HG03520 (cell line): ENCODE results near the gene PUS1.

Experiments
- ATAC-seq: cut with Tn5 transposase; IDR thresholded peaks from one replicate; pipeline ENCODE4 v1.9.1; 2021; ENCODE audit warnings: mild to moderate bottlenecking, moderate library complexity; ENCODE audit not compliant: unreplicated experiment

The PUS1 gene

DNA sequence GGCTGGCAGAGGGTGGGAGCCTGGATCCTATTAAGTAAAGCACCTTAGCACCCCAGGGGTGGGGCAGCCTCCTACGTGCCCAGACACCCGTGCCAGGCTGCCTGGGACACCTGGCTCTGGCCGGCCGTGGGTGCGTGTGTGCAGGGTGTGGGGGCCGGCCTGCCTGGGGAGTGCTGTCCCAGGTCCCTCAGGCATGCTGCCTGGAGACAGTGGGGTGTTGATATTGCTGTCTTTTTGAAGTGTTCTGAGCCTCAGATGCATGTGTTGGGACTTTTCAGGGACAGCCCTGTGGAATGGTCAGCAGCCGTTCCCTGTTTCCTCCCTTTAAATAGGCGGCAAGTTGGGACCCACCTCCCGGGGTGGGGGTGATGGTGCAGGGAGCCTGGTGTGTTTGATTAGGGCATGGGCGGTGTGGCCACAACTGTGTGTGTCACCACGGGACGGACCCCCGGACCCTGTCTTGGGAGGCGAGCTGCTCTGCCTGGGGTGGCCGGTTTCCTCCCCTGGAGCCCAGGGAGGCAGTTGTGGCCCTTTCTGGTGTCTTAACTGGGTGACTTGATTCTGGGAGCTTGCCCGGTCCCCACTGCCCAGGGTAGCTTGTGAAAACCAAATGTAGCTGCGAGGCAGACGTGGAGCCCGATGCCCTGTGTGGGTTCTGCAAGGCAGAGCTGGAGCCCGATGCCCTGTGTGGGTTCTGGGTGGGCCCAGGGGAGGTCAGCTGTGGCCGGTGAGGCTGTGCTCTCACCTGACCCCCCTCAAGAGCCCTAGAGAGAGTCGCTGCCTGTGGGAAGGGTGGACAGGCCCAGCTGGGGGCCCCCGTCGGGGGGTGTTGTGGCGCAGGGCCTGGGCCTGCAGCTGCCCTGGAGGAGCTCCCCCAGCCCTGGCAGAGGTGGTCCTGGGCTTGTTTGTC lies 26.5 kb upstream of the PUS1 start:
- no peak for ATAC-seq

DNA sequence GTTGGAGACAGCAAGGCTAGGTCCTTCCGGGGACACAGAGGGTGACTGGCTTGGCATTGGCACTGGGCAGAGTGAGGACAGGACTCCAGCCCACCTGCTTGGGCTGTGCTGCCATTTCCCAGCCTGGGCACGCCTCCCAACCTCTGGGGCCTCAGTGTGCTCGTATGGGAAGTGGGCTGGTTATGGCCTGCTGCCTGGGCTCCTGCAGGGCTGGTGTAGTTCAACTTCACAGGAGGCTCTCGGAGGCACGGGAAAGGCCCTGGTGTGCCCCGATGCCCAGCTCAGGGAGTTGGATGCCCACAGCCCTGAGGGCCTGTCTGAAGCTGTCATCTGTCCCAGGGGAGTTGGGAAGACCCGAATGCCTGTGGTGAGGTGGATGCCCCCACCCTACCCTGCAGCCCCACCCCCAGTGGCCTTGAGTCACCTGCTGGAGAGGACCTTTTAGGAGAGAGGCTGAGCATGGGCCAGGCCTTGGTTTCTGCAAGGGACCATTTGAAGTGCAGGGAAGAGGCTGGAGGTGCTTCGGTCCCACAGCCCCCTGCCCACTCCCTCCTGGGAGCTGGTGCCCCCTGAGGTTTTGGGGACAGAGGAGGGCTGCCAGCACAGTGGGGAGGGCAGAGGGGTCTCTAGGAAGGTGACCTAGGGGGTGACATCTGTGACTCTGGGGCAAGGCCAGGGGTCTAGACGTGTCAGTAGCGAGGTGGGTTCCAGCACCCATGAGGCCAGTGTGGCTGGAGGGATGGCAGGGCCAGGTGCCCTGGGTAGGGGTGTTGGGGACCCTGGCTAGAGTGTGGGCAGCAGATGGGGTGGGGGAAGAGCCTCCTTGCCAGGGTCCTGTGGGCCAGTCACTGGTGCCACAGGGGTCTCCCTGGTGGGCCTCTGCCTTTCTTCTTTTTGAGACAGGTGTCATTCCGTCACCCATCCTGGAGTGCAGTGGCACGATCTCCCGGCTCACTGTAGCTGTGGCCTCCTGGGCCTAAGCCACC lies 25.5 kb upstream of the PUS1 start:
- no peak for ATAC-seq

DNA sequence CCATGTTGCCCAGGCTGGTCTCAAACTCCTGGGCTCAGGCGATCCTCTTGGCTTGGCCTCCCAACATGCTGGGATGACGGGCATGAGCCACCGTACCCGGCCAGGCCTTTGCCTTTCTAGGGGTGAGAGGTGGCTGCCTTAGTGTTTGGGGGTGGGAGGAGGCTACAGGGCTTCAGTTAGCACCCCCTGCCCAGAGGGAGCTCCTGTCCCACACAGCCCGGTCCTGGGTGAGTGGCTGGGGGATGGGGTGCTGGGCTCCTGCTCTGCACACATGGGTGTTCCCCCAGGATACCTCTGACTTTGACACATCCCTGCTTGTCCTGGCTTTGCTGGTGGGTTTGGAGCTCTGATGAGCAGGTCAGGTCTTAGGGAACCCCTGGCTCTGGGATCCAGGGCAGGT lies 24.7 kb upstream of the PUS1 start:
- no peak for ATAC-seq

DNA sequence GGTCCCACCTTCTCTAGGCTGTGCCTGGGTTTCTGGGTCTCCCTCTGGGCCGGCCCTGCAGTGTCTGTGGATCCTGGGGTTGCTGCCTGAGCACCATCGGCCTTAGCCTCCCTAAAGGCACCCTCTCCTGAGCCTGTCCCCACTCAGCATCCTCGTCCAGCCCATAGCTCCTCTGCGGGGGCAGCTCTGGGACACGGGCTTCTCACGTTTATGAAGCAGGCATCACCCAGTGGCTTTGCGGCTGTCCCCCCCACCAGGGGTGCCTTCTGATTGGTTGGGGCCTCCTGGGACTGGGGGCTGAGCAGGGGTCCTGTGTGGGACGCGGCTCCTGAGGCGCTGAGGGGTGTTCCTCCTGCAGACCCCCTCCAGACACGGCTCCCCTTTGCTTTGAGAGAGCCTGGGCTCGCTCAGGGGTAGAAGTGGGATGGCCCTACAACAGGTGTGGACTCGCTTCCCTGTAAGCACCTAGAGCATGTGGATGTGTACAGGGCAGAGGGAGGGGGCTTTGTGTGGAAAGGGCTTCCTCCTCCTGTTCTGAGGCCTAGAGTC lies 23.9 kb upstream of the PUS1 start:
- ATAC-seq: no peak

DNA sequence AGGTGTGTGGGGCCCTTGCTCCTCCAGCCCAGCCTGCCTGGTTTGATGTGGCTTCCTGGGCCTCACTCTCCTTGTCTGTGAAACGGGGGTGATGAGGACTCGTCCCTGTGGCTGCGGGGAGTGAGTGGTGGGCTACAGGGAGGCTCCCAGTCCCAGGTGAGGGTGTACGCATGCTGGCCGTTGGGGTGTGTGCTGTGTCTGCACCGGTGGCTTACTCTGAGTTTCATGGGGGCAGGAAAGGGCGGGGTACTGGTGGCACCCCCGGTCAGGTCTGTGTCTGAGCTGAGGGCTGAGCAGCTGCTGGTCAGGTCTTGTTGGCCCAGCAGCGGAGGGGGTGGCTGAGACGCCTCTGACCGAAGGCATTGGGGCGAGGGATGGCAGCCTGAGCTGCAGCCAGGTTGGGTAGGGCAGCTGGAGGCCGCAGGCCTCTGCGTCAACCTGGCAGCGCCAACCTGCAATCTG lies 23.4 kb upstream of the PUS1 start:
- no peak for ATAC-seq

DNA sequence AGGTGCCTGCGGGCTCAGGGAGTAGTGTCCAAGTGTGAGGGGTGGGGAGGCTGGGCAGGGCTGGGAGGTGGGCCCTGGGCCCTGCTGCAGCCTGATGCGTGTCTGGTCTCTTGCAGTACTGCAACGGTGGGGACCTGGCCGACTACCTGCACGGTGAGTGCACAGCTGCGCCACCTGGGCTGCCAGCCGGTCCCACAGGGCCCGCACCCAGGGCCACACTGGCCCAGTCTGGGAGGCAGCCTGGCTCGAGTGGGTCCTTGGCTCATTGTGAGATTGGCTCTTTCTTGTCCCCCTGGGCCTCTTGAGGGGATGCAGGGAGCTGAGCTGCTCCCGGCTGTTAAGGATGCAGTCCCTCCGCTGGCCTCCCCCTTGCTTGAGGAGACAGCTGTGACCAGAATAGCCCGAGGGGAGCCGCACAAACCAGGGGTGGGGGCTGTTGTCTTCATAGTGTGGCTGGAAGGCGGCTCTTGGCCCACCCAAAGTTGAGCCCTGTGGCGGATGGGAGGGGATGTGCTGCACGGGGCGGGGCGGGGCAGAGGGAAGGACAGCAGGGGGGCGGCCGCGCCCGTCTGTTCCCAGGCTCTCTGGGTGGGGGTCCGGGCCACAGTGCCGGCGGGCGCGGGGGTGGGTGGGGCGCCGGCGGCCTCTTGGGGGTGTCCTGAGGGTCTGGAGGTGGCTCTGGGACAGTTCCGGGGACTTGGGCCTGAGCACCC lies 21.5 kb upstream of the PUS1 start:
- no peak for ATAC-seq

DNA sequence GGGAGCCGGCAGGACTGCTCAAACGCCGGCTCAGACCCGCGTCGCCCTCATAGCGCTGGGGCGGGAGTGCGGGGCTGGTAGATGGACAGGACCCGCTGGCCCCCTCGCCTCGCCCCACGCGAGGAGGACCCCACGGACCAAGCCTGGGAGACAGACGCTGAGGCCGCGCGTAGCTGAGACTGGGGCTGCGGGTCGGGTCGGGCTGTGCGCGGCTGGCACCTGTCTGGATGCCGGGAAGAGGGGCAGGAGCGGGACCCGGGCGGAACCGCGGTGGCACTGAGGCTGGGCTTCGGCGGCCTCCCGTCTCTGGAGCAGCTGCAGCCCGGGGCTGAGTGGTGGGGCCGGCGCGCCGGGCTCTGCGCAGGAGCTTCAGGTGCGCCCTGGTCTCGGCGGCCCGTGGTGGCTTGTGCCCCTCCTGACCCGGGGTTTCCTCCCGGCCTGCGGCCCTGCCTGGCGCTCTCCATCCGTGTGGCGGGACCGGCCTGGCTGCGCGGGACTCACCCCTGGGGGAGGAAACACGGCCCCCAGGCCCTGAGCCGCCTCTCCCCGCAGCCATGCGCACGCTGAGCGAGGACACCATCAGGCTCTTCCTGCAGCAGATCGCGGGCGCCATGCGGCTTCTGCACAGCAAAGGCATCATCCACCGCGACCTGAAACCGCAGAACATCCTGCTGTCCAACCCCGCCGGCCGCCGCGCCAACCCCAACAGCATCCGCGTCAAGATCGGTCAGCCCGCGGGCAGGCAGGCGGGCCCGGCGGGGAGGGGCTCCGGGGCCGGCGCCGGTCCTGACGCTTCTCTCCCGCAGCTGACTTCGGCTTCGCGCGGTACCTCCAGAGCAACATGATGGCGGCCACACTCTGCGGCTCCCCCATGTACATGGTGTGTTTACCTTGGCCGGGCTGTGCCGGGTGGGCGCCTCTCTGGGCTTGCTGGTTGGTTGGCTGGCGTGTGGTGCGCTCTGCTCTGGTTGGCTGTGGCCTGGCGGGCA lies 20.7 kb upstream of the PUS1 start:
- no peak for ATAC-seq

DNA sequence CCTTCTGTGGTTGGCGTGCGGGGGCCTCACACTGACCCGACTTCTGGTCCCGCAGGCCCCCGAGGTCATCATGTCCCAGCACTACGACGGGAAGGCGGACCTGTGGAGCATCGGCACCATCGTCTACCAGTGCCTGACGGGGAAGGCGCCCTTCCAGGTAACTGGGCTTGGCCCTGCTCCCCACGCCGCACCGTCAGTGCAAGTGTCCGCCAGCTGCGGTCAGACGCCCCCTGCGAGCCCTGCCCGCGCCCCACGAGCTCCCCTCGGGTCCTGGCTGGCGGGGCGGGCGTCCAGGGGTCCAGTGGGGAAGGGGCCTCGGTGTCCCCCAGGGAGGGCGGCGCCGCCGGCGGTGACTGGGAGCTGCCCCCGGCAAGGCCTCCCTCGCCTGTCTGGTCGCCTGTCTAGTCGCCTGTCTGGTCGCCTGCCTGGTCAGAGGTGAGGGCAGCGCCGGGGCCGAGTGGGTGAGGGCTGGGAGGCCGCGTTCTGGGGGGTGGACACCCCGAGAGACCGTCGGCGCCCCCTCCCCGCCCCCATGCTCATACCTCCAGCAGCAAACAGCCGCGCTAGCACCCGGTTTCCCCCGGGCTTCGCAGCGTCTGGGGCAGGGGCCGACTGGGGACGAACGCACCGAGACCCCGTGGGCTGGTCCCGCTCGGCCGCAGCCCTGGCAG lies 19.9 kb upstream of the PUS1 start:
- no peak for ATAC-seq

DNA sequence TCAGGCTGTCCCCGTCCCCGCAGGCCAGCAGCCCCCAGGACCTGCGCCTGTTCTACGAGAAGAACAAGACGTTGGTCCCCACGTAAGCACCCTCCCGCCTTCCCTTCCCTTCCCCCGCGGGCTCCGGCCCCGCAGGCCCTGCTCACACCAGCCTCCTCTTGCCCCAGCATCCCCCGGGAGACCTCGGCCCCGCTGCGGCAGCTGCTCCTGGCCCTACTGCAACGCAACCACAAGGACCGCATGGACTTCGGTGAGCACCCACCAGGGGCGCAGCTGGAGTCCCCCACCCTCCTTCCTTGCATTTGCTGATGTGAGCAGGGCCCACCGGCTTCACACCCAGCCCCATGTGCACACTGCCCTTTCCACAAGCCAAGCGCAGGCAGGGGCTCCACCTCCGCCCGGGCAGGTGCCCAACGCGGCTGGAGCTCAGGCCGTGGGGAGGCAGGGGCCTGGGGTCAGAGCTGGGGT lies 19.3 kb upstream of the PUS1 start:
- ATAC-seq: no peak

DNA sequence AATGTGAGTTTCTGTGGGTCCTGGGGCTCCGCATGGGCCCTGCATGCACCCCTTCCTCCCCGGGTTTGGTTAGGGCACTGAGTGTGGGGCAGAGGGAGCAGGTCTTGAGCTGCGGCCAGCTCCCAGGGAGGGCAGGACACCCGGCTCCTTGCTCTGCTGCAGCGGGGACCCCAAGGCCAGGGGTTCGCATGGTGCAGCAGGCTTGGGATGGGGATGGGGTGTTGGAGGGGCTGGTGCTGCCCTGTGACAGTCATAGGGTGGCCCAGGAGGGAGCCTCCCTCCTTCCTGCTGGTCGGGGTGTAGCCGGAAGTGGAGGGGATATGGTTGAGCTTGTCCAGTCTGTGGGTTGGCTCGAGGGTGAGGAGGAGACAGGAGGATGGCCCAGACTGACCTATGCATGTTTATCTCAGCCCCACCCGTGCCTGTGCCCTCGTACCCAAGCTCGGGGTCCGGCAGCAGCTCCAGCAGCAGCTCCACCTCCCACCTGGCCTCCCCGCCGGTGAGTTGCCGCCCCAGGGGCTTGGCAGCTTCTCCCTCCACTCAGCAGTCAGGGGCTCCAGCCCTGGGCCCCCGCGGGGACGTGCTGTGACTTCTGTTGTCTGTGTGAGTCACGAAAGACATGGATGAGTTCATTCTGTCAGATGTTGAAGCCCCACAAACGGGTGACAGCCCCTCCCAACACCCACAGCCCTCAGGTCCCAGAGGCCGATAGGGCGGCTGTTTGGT lies 18.6 kb upstream of the PUS1 start:
- ATAC-seq: no peak

DNA sequence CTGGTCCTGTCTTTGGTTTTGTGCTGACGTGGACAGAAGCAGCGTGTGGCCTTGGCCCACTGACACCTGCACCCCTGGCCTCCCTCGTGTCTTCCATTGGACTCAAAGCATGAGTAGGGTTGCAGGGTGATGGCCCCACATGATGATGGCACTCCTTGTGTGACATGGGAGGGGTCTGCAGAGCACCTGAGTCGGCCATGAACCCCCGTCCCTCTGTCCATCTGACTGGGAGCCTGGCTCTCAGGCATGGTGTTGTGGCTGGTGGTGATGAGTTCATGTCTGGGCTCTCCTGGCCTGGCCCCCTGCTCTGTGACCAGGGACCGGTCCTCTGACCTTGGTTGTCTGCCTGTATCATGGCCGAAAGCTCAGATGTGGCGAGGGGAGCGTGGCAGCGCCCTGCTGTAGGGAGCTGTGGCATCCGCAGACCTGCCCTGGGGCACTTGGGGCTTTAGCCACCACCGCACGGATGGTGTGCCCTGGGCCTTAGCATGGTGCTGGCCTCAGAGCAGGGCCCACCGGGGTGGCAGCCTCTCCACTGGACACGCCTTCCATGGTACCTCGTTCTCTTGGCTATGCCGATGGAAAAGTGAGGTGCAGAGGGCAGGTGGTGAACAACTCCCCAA lies 17.9 kb upstream of the PUS1 start:
- no peak for ATAC-seq

DNA sequence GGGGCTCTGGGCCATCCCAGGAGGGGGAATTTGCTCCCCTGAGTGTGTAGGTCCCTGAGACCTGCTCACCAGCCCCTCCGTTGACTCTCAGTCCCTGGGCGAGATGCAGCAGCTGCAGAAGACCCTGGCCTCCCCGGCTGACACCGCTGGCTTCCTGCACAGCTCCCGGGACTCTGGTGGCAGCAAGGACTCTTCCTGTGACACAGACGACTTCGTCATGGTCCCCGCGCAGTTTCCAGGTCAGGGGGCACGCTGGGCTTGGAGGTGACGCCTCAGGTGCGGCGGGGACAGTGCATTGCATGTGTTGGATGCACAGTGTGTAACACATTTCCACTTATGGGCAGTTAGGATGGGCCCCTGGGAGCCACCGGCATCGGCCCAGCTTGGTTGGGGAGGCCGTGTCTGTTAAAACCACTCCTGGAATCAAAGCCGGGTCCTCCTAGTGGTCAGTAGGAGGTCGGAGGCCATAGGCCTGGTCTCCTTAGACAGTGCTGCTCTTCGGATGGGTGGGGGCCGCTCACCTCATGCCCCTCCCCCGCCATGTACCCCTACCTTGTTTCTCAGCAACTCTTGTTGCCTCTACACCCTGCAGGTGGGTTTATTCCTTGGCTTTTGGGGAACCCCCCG lies 17.1 kb upstream of the PUS1 start:
- no peak for ATAC-seq

DNA sequence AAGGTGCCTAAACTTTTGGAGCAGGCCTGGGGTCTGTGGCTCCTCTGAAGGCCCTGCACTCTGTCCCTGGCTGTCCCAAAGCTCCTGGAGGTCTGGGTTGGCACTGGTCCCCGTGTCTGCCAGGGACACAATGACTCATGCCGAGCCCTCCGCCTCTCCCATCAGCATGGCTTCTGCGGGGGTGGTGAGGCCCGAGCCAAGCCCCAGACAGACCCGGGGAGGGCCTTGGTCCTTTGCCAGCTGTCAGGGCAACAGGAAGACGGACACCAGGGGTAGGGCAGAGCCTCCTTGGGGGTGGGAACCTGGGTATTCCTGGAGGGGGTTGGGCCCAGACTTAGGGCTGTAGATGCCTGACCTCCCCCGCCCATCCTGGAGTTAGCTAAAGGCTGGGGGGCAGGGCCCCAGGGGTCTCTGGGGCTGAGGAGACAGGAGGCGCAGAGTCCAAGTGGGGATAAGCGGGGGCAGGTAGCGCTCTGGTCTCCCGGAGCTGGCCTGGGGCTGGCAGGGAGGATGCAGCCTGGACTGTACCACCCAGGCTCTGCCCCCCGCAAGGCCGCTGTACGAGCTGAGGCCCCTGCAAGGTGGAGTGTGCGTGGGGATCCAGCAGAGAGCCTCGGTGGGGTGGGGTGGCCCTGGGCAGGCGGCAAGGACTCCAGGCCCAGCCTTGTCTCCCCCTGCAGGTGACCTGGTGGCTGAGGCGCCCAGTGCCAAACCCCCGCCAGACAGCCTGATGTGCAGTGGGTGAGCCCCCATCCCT lies 16.4 kb upstream of the PUS1 start:
- ATAC-seq: no peak

DNA sequence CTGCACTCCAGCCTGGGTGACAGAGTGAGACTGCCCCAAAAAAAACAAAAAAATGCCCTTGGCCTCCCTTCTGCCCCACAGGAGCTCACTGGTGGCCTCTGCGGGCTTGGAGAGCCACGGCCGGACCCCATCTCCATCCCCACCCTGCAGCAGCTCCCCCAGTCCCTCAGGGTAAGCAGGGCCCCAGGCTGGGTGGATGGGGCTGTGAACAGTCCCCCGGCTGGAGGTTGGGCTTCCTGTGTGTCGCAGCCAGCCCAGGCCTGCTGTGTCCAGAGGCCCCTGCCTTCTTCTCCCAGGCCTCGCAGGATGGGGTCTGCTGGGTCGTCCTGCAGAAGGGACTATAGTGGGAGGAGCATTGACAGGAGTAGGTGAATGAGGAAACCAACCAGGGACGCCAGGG lies 15.4 kb upstream of the PUS1 start:
- no peak for ATAC-seq

DNA sequence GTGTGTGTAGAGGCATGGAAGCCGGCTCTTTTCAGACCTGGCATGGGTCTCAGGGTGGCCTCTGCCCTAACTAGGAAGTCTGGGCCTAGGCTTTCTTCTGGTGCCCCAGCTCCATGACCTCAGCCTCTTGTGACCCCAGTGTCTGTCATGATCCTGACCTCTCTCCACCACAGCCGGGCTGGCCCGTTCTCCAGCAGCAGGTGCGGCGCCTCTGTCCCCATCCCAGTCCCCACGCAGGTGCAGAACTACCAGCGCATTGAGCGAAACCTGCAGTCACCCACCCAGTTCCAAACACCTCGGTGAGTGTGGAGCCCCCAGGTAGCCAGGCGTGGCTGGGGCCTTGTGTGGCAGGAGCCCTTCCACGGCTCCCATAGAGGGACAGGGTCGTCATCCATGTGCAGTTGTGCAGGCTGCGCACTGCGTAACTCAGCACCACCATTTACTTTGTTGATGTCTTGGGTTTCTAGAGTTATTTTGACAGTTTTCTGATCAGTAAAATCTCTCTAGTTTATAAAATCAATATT lies 14.8 kb upstream of the PUS1 start:
- no peak for ATAC-seq

DNA sequence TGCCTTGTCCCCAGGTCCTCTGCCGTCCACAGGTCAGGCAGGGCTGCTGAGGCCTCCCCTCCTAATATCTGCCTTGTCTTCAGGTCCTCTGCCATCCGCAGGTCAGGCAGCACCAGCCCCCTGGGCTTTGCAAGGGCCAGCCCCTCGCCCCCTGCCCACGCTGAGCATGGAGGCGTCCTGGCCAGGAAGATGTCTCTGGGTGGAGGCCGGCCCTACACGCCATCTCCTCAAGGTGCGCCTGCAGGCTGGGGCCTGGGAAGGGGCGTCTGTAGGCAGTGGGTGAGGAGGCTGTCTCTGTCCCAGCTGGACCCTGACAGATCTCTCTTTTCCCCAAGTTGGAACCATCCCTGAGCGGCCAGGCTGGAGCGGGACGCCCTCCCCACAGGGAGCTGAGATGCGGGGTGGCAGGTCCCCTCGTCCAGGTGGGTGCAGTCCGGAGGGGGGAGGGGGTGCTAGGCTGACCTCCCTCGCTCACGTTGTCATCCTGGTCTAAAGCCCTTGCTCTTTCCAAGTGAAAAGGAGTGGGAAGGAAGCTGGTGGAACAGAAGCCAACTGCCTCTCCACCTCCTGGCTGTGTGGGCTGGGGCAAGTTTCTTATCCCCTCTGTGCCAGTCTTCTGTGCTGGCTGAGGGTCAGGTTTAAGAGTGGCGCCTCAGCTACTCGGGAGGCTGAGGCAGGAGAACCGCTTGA lies 13.9 kb upstream of the PUS1 start:
- no peak for ATAC-seq
